Measurements from ENCODE around the gene CACNA1D.
"Not testable (repeated sequence)": the region's sequence is repeated elsewhere in the genome, so short reads cannot be mapped to it uniquely, and the experiment has no call there.

CACNA1D gene

GRCh38 chr3:53566461-53567145 is 72.2 kb downstream of the CACNA1D start:
- no peak for DNase-seq (ENCODE audit: low read depth, low spot score)
- H3K27ac ChIP-seq = no peak overlapping the region

GRCh38 chr3:53570081-53570480 is 75.7 kb downstream of the CACNA1D start:
- no peak overlapping the region for H3K27ac ChIP-seq
- no peak for DNase-seq (ENCODE audit: low read depth, low spot score)

- DNase-seq (ENCODE audit: low read depth, low spot score) = peak; percentile 34
- H3K27ac ChIP-seq = peak overlapping the region; percentile 32
Measured at GRCh38 chr3:53570709-53571108, 76.3 kb downstream of the CACNA1D start.

- peak overlapping the region; percentile 32 for H3K27ac ChIP-seq
- DNase-seq (ENCODE audit: low read depth, low spot score) = peak; percentile 49
Measured at GRCh38 chr3:53571264-53571663, 76.9 kb downstream of the CACNA1D start.

- not testable (repeated sequence) for DNase-seq (ENCODE audit: low read depth, low spot score)
Measured at GRCh38 chr3:53572184-53572583, 77.8 kb downstream of the CACNA1D start.

GRCh38 chr3:53577506-53577905 is 83.1 kb downstream of the CACNA1D start:
- H3K27ac ChIP-seq = no peak overlapping the region
- DNase-seq (ENCODE audit: low read depth, low spot score) = no peak

More at GRCh38 chr3:53572184-53572583, 77.8 kb downstream of the CACNA1D start:
- not testable (repeated sequence) for H3K27ac ChIP-seq

- DNase-seq (ENCODE audit: low read depth, low spot score) = no peak
- no peak overlapping the region for H3K27ac ChIP-seq
Measured at GRCh38 chr3:53579636-53580035, 85.2 kb downstream of the CACNA1D start.

- no peak overlapping the region for H3K27ac ChIP-seq
- DNase-seq (ENCODE audit: low read depth, low spot score) = no peak
Measured at GRCh38 chr3:53581671-53582070, 87.3 kb downstream of the CACNA1D start.

- H3K27ac ChIP-seq = no peak overlapping the region
- DNase-seq (ENCODE audit: low read depth, low spot score) = no peak
Measured at GRCh38 chr3:53583161-53583690, 88.8 kb downstream of the CACNA1D start.

GRCh38 chr3:53585049-53585448 is 90.6 kb downstream of the CACNA1D start:
- H3K27ac ChIP-seq = no peak overlapping the region
- DNase-seq (ENCODE audit: low read depth, low spot score) = no peak

- no peak overlapping the region for H3K27ac ChIP-seq
Measured at GRCh38 chr3:53585627-53586026, 91.2 kb downstream of the CACNA1D start.

GRCh38 chr3:53588122-53588521 is 93.7 kb downstream of the CACNA1D start:
- peak; percentile 44 for DNase-seq (ENCODE audit: low read depth, low spot score)
- no peak overlapping the region for H3K27ac ChIP-seq

More at GRCh38 chr3:53585627-53586026, 91.2 kb downstream of the CACNA1D start:
- DNase-seq (ENCODE audit: low read depth, low spot score) = no peak

GRCh38 chr3:53589201-53589600 is 94.8 kb downstream of the CACNA1D start:
- H3K27ac ChIP-seq = no peak overlapping the region
- DNase-seq (ENCODE audit: low read depth, low spot score) = no peak

GRCh38 chr3:53589806-53590205 is 95.4 kb downstream of the CACNA1D start:
- H3K27ac ChIP-seq = no peak overlapping the region
- DNase-seq (ENCODE audit: low read depth, low spot score) = no peak

- no peak for DNase-seq (ENCODE audit: low read depth, low spot score)
Measured at GRCh38 chr3:53590606-53591005, 96.2 kb downstream of the CACNA1D start.

GRCh38 chr3:53591646-53592045 is 97.2 kb downstream of the CACNA1D start:
- no peak for DNase-seq (ENCODE audit: low read depth, low spot score)
- no peak overlapping the region for H3K27ac ChIP-seq

More at GRCh38 chr3:53590606-53591005, 96.2 kb downstream of the CACNA1D start:
- no peak overlapping the region for H3K27ac ChIP-seq

GRCh38 chr3:53592862-53593261 is 98.5 kb downstream of the CACNA1D start:
- H3K27ac ChIP-seq = no peak overlapping the region
- no peak for DNase-seq (ENCODE audit: low read depth, low spot score)

GRCh38 chr3:53593611-53594010 is 99.2 kb downstream of the CACNA1D start:
- DNase-seq (ENCODE audit: low read depth, low spot score) = no peak
- no peak overlapping the region for H3K27ac ChIP-seq

- no peak overlapping the region for H3K27ac ChIP-seq
- DNase-seq (ENCODE audit: low read depth, low spot score) = no peak
Measured at GRCh38 chr3:53594276-53594675, 99.9 kb downstream of the CACNA1D start.

GRCh38 chr3:53595660-53596059 is 101.2 kb downstream of the CACNA1D start:
- H3K27ac ChIP-seq = no peak overlapping the region
- DNase-seq (ENCODE audit: low read depth, low spot score) = no peak

GRCh38 chr3:53597136-53597915 is 102.9 kb downstream of the CACNA1D start:
- H3K27ac ChIP-seq = no peak overlapping the region
- no peak for DNase-seq (ENCODE audit: low read depth, low spot score)
